WTC11 (cell line): ENCODE data around the gene PIGZ. TPM values are rescaled to one million over a fixed set of nuclear protein-coding genes. Genes with fewer than 3 reads are reported as not detected.

ENCODE experiments used
- ATAC-seq: fragments of 200-7000 bp; cut with Tn5 transposase; 2 replicates; pipeline ENCODE4 v1.10.0; 2021; ENCODE audit warnings: mild to moderate bottlenecking, moderate library complexity
- CTCF ChIA-PET: fragments of 300-600 bp; sonication (Branson Sonifier 250); formaldehyde crosslinking; loops from one replicate; lab custom pipeline; 2021; ENCODE audit warnings: antibody characterized with exemption; lab: Charles Lee
- POLR2A ChIA-PET: fragments of 350-600 bp; sonication (Branson Sonifier 250); formaldehyde crosslinking; loops from one replicate; lab custom pipeline; 2021; ENCODE audit warnings: antibody characterized with exemption; lab: Charles Lee
- DNase-seq: peaks from one replicate; pipeline ENCODE4 v3.0.0; 2021; ENCODE audit warnings: low spot score
- H3K27ac Mint-ChIP-seq: 2 replicates; pipeline ENCODE4 v1.8.0; 2021; ENCODE audit warnings: mixed read lengths
- H3K27me3 Mint-ChIP-seq: 2 replicates; pipeline ENCODE4 v1.8.0; 2021; ENCODE audit warnings: low read depth, mild to moderate bottlenecking, moderate library complexity, mixed read lengths
- H3K36me3 Mint-ChIP-seq: 2 replicates; pipeline ENCODE4 v1.8.0; 2021; ENCODE audit warnings: mixed read lengths
- H3K4me1 Mint-ChIP-seq: 2 replicates; pipeline ENCODE4 v1.8.0; 2022; ENCODE audit warnings: mixed read lengths
- H3K4me3 Mint-ChIP-seq: 2 replicates; pipeline ENCODE4 v1.8.0; 2021; ENCODE audit warnings: mild to moderate bottlenecking, moderate library complexity, mixed read lengths
- H3K9me3 Mint-ChIP-seq: 2 replicates; pipeline ENCODE4 v1.8.0; 2021; ENCODE audit warnings: mixed read lengths
- ATF2 ChIP-seq: sonication (generic); formaldehyde crosslinking; IDR thresholded peaks from 2 replicates; pipeline ENCODE4 v1.8.1; 2022; ENCODE audit warnings: low read depth, missing genetic modification reagents, borderline replicate concordance
- ATF6 ChIP-seq: sonication (generic); formaldehyde crosslinking; IDR thresholded peaks from 2 replicates; pipeline ENCODE4 v1.8.1; 2023; ENCODE audit warnings: mild to moderate bottlenecking, missing genetic modification reagents
- CBFB ChIP-seq: sonication (generic); formaldehyde crosslinking; IDR thresholded peaks from 2 replicates; pipeline ENCODE4 v1.8.1; 2022; ENCODE audit warnings: mild to moderate bottlenecking, low read depth, missing genetic modification reagents
- CREM ChIP-seq: sonication (generic); formaldehyde crosslinking; IDR thresholded peaks from 2 replicates; pipeline ENCODE4 v1.8.1; 2022; ENCODE audit warnings: mild to moderate bottlenecking, missing genetic modification reagents, moderate library complexity
- FOXK1 ChIP-seq: sonication (generic); formaldehyde crosslinking; IDR thresholded peaks from 2 replicates; pipeline ENCODE4 v1.8.0; 2022; ENCODE audit warnings: mild to moderate bottlenecking, moderate library complexity, missing genetic modification reagents
- FOXP1 ChIP-seq: sonication (generic); formaldehyde crosslinking; IDR thresholded peaks from 2 replicates; pipeline ENCODE4 v1.8.0; 2022; ENCODE audit warnings: missing genetic modification reagents, mild to moderate bottlenecking, moderate library complexity, borderline replicate concordance
- GTF2I ChIP-seq: fragments of 250-450 bp; sonication (Bioruptor Pico); conservative IDR thresholded peaks from 2 replicates; pipeline ENCODE4 v1.4.0; 2021; ENCODE audit warnings: mild to moderate bottlenecking
- JUN ChIP-seq: sonication (generic); formaldehyde crosslinking; IDR thresholded peaks from 2 replicates; pipeline ENCODE4 v1.8.0; 2023; ENCODE audit warnings: mild to moderate bottlenecking, missing genetic modification reagents
- KAT7 ChIP-seq: sonication (generic); formaldehyde crosslinking; IDR thresholded peaks from 2 replicates; pipeline ENCODE4 v1.8.1; 2023; ENCODE audit warnings: missing genetic modification reagents, mild to moderate bottlenecking, borderline replicate concordance
- MLX ChIP-seq: sonication (generic); formaldehyde crosslinking; IDR thresholded peaks from 2 replicates; pipeline ENCODE4 v1.8.1; 2023; ENCODE audit warnings: mild to moderate bottlenecking, missing genetic modification reagents, moderate library complexity
- NFE2L1 ChIP-seq: sonication (generic); formaldehyde crosslinking; IDR thresholded peaks from 2 replicates; pipeline ENCODE4 v1.8.1; 2023; ENCODE audit warnings: missing genetic modification reagents
- NFYB ChIP-seq: sonication (generic); formaldehyde crosslinking; conservative IDR thresholded peaks from 2 replicates; pipeline ENCODE4 v1.8.0; 2022; ENCODE audit warnings: low read depth, missing genetic modification reagents
- PRRX2 ChIP-seq: fragments of 250-450 bp; sonication (Bioruptor Pico); IDR thresholded peaks from 2 replicates; pipeline ENCODE4 v1.8.0; 2021; ENCODE audit warnings: mild to moderate bottlenecking
- SOX15 ChIP-seq: fragments of 250-450 bp; sonication (Bioruptor Pico); IDR thresholded peaks from 2 replicates; pipeline ENCODE4 v1.9.0; 2021; ENCODE audit warnings: mild to moderate bottlenecking
- STAT6 ChIP-seq: sonication (generic); formaldehyde crosslinking; conservative IDR thresholded peaks from 2 replicates; pipeline ENCODE4 v1.8.1; 2023; ENCODE audit warnings: mild to moderate bottlenecking, low read depth, missing genetic modification reagents, moderate library complexity
- ZBTB21 ChIP-seq: sonication (generic); formaldehyde crosslinking; IDR thresholded peaks from 2 replicates; pipeline ENCODE4 v1.8.1; 2023; ENCODE audit warnings: mild to moderate bottlenecking, missing genetic modification reagents, borderline replicate concordance
- ZNF219 ChIP-seq: sonication (generic); formaldehyde crosslinking; IDR thresholded peaks from 2 replicates; pipeline ENCODE4 v1.8.0; 2023; ENCODE audit warnings: missing genetic modification reagents, mild to moderate bottlenecking, borderline replicate concordance
- ZNF263 ChIP-seq: sonication (generic); formaldehyde crosslinking; IDR thresholded peaks from 2 replicates; pipeline ENCODE4 v1.8.1; 2022; ENCODE audit warnings: low read depth, mild to moderate bottlenecking, moderate library complexity, missing genetic modification reagents
- ZNF416 ChIP-seq: fragments of 250-450 bp; sonication (Bioruptor Pico); IDR thresholded peaks from 2 replicates; pipeline ENCODE4 v1.9.0; 2021; ENCODE audit warnings: mild to moderate bottlenecking, inconsistent platforms
- ZNF423 ChIP-seq: fragments of 250-450 bp; sonication (Bioruptor Pico); IDR thresholded peaks from 2 replicates; pipeline ENCODE4 v2.1.2; 2022; ENCODE audit warnings: mild to moderate bottlenecking, moderate library complexity
- total RNA-seq: library from RNA; stranded (reverse); gene quantifications from 3 replicates; pipeline ENCODE4 v1.2.3, GENCODE V29; 2021
- TF ChIP-seq, protein P1 (sequence below): sonication (generic); formaldehyde crosslinking; IDR thresholded peaks from 2 replicates; pipeline ENCODE4 v1.8.0; 2022; ENCODE audit warnings: mild to moderate bottlenecking, missing genetic modification reagents
- TF ChIP-seq, protein P2 (sequence below): fragments of 200-600 bp; IDR thresholded peaks from 2 replicates; pipeline ENCODE4 v1.8.0; 2022; ENCODE audit warnings: antibody characterized with exemption
- TF ChIP-seq, protein P3 (sequence below): fragments of 250-450 bp; sonication (Bioruptor Pico); IDR thresholded peaks from 2 replicates; pipeline ENCODE4 v2.1.2; 2022; ENCODE audit warnings: mild to moderate bottlenecking, moderate library complexity

PIGZ gene
- total RNA-seq, 1 experiment from 2014 or later: 0.37 TPM

- peaks cover 48% of the 10 kb centered on the region for H3K36me3 Mint-ChIP-seq
- POLR2A ChIA-PET: no interaction called here
- no peaks in the 10 kb centered on the region for H3K4me1 Mint-ChIP-seq
- TF ChIP-seq MLX (CRISPR knock-in tag) (no peak), CREM (CRISPR knock-in tag) (no peak), KAT7 (CRISPR knock-in tag) (no peak), PRRX2 (CRISPR knock-in tag) (no peak), GTF2I (no peak), ATF2 (CRISPR knock-in tag) (no peak), ZNF423 (no peak), STAT6 (no peak), SOX15 (CRISPR knock-in tag) (no peak), FOXK1 (CRISPR knock-in tag) (no peak), ZNF263 (CRISPR knock-in tag) (no peak), ZNF416 (no peak), FOXP1 (no peak), NFYB (CRISPR knock-in tag) (no peak), ATF6 (no peak)
- TF ChIP-seq, protein P1, sequence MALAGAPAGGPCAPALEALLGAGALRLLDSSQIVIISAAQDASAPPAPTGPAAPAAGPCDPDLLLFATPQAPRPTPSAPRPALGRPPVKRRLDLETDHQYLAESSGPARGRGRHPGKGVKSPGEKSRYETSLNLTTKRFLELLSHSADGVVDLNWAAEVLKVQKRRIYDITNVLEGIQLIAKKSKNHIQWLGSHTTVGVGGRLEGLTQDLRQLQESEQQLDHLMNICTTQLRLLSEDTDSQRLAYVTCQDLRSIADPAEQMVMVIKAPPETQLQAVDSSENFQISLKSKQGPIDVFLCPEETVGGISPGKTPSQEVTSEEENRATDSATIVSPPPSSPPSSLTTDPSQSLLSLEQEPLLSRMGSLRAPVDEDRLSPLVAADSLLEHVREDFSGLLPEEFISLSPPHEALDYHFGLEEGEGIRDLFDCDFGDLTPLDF (CRISPR knock-in tag): no peak
- TF ChIP-seq, protein P2, sequence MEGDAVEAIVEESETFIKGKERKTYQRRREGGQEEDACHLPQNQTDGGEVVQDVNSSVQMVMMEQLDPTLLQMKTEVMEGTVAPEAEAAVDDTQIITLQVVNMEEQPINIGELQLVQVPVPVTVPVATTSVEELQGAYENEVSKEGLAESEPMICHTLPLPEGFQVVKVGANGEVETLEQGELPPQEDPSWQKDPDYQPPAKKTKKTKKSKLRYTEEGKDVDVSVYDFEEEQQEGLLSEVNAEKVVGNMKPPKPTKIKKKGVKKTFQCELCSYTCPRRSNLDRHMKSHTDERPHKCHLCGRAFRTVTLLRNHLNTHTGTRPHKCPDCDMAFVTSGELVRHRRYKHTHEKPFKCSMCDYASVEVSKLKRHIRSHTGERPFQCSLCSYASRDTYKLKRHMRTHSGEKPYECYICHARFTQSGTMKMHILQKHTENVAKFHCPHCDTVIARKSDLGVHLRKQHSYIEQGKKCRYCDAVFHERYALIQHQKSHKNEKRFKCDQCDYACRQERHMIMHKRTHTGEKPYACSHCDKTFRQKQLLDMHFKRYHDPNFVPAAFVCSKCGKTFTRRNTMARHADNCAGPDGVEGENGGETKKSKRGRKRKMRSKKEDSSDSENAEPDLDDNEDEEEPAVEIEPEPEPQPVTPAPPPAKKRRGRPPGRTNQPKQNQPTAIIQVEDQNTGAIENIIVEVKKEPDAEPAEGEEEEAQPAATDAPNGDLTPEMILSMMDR: no peak
- TF ChIP-seq, all 79 proteins: peak for 0
- CTCF ChIA-PET: no interaction called here
- Mint-ChIP-seq H3K27ac (no peak overlapping the region), H3K27me3 (no peaks in the 10 kb centered on the region), H3K4me3 (no peak overlapping the region), H3K9me3 (no peaks in the 10 kb centered on the region)
- no peak for DNase-seq
- no peak for ATAC-seq
Measured at GRCh38 chr3:196902296-196902695, 66.3 kb downstream of the PIGZ start.

GRCh38 chr3:196901768-196902167 is 66.9 kb downstream of the PIGZ start:
- H3K27me3 Mint-ChIP-seq: no peaks in the 10 kb centered on the region
- ATAC-seq (no peak), DNase-seq (no peak)
- CTCF ChIA-PET: no interaction called here
- H3K9me3 Mint-ChIP-seq: no peaks in the 10 kb centered on the region
- H3K4me3 Mint-ChIP-seq: no peak overlapping the region
- peaks cover 45% of the 10 kb centered on the region for H3K36me3 Mint-ChIP-seq
- no peaks in the 10 kb centered on the region for H3K4me1 Mint-ChIP-seq
- no peak overlapping the region for H3K27ac Mint-ChIP-seq
- POLR2A ChIA-PET: no interaction called here
- TF ChIP-seq JUN (CRISPR knock-in tag): no peak
- TF ChIP-seq, protein P3, sequence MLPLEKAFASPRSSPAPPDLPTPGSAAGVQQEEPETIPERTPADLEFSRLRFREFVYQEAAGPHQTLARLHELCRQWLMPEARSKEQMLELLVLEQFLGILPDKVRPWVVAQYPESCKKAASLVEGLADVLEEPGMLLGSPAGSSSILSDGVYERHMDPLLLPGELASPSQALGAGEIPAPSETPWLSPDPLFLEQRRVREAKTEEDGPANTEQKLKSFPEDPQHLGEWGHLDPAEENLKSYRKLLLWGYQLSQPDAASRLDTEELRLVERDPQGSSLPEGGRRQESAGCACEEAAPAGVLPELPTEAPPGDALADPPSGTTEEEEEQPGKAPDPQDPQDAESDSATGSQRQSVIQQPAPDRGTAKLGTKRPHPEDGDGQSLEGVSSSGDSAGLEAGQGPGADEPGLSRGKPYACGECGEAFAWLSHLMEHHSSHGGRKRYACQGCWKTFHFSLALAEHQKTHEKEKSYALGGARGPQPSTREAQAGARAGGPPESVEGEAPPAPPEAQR (CRISPR knock-in tag): no peak
- TF ChIP-seq ZNF219 (CRISPR knock-in tag): no peak
- TF ChIP-seq NFE2L1 (CRISPR knock-in tag): no peak
- no peak for TF ChIP-seq ZBTB21 (CRISPR knock-in tag)
- TF ChIP-seq CBFB (CRISPR knock-in tag): no peak
